Adrenal gland (tissue), 12 donors: ENCODE data around the gene WDR77. TPM values are rescaled to one million over a fixed set of nuclear protein-coding genes. Genes with fewer than 3 reads are reported as not detected.
A peak's percentile ranks its signal among the peaks of the same experiment; 100 is the strongest.

Source experiments
- DNase-seq, 7 donors: peaks; one replicate each; pipeline ENCODE4 v3.0.0-alpha.2; 2019 to 2020
- H3K27ac ChIP-seq, 5 donors: fragments of 200-600 bp; sonication (generic) in 4 of 5; 1 replicate in 3 of 5; 2 replicates in 2 of 5; pipeline versions ENCODE4 v1.5.1 to v1.8.0; 2016 to 2020; ENCODE audit warnings: mild to moderate bottlenecking in 1 of 5
- H3K27me3 ChIP-seq: fragments of 200-600 bp; 2 replicates; pipeline ENCODE4 v1.8.0; 2021
- H3K36me3 ChIP-seq, 2 donors: fragments of 200-600 bp; replicated peaks in 1 of 2; 1 replicate in 1 of 2; 2 replicates in 1 of 2; pipeline versions ENCODE4 v1.5.1 to v1.8.0; 2018 to 2022
- H3K4me1 ChIP-seq, 2 donors: fragments of 200-600 bp; replicated peaks in 1 of 2; 1 replicate in 1 of 2; 2 replicates in 1 of 2; pipeline versions ENCODE4 v1.5.1 to v1.8.0; 2018 to 2021
- H3K4me3 ChIP-seq, 4 donors: fragments of 200-600 bp; sonication (generic) in 3 of 4; one replicate each; pipeline ENCODE4 v1.5.1; 2016 to 2018
- H3K9me3 ChIP-seq, 3 donors: fragments of 200-600 bp; sonication (generic) in 1 of 3; replicated peaks in 1 of 3; 1 replicate in 2 of 3; 2 replicates in 1 of 3; pipeline versions ENCODE4 v1.5.1 to v1.8.0; 2016 to 2021
- CTCF ChIP-seq, 6 experiments: fragments of 450-650 bp in 4 of 6; fragments of 200-600 bp in 2 of 6; sonication (generic) in 1 of 6; IDR thresholded peaks; 1 replicate in 5 of 6; 2 replicates in 1 of 6; pipeline versions ENCODE4 v1.5.1 to v1.8.0; 2016 to 2021; ENCODE audit warnings: antibody characterized with exemption in 6 of 6, mild to moderate bottlenecking in 2 of 6, moderate library complexity in 1 of 6
- POLR2A ChIP-seq, 2 donors: fragments of 450-650 bp; IDR thresholded peaks; one replicate each; pipeline ENCODE4 v1.6.1; 2017; ENCODE audit warnings: antibody characterized with exemption in 2 of 2, mild to moderate bottlenecking in 2 of 2, moderate library complexity in 1 of 2
- WGBS, 4 donors: extraction: QIAGEN DNeasy Blood & Tissue Kit in 2 of 4; methylation state at CpG; one replicate each; pipeline versions ENCODE4 v1.1.5 to v1.1.7; 2013 to 2017; 5-methylcytosine and 5-hydroxymethylcytosine counted together
- intact Hi-C, 2 donors: fragments of 100-400 bp; cut with DNase I; formaldehyde crosslinking; loops; one replicate each; pipeline versions ENCODE4 v1.14.1 to v1.15.0; 2022 to 2023
- polyA plus RNA-seq, 3 donors: library from polyadenylated mRNA; stranded (reverse); fragments of 200-250 nt in 2 of 3; fragments of 350-450 nt in 1 of 3; fragmentation: Illumina TruSeq in 1 of 3; extraction: RNeasy Lipid Tissue Mini Kit (QIAGEN cat#74804) in 1 of 3; gene quantifications; one replicate each; pipeline ENCODE4 v1.2.3, GENCODE V29; 2013 to 2014
- total RNA-seq, 9 donors: library from RNA; depleted of rRNA in 4 of 9; stranded (reverse); fragments of >200 nt in 4 of 9; fragments of 120-200 nt in 1 of 9; fragmentation: NEBNext Ultra II Directional in 1 of 9; extraction: Animal tissue kit (Norgen Biotek cat#: 25700) in 1 of 9; gene quantifications; one replicate each; pipeline versions ENCODE4 v1.1.0 to v1.2.4, GENCODE V29; 2013 to 2023
- donor health status: healthy with polysubstance abuse.
- donor health status: Bipolar disorder and iron deficiency.
- donor health status: DM: yes; HTN: yes; CAD: no.
- donor health status: DM: no; HTN: no; CAD: no.
- donor health status: DM: no; HTN: no; CAD: no.
- donor health status: DM: yes; HTN: yes; CAD: no.

The WDR77 gene
- total and polyA plus RNA-seq, 12 donors = 19.8 to 66.8 (median 28.3) TPM

GRCh38 chr1:111471538-111471937 is 22.5 kb upstream of the WDR77 start:
- 85 to 96% (median 94%) methylated on average over 3 of the region's 3 CpGs for WGBS, 4 donors
- H3K27me3 ChIP-seq = no peaks in the 10 kb centered on the region
- H3K27ac ChIP-seq = peak overlapping the region in 2 of 5 donors; percentile 22 to 55
- DNase-seq = no peak
- intact Hi-C loops = no loop called here
- H3K4me1 ChIP-seq = peaks cover 3 to 17% of the 10 kb centered on the region in 2 donors
- no peak overlapping the region for H3K4me3 ChIP-seq
- peaks cover 0 to 3% of the 10 kb centered on the region in 2 donors for H3K36me3 ChIP-seq
- TF ChIP-seq CTCF (IDR thresholded peaks at IDR 0.05) (no peak), POLR2A (IDR thresholded peaks at IDR 0.05) (no peak)
- H3K9me3 ChIP-seq = no peaks in the 10 kb centered on the region

- intact Hi-C loops = no loop called here
Observed at GRCh38 chr1:111471012-111471411, 22.0 kb upstream of the WDR77 start.

GRCh38 chr1:111470596-111470995 is 21.5 kb upstream of the WDR77 start:
- Histone ChIP-seq H3K4me1 (peaks cover 3 to 8% of the 10 kb centered on the region in 2 donors), H3K4me3 (no peak overlapping the region), H3K27ac (peak overlapping the region in 1 of 5 donors; percentile 51), H3K9me3 (no peaks in the 10 kb centered on the region), H3K36me3 (peaks cover 0 to 3% of the 10 kb centered on the region in 2 donors), H3K27me3 (no peaks in the 10 kb centered on the region)
- 76 to 95% (median 88%) methylated on average over 5 of the region's 5 CpGs for WGBS, 4 donors
- intact Hi-C loops = no loop called here
- no peak for DNase-seq
- TF ChIP-seq POLR2A (IDR thresholded peaks at IDR 0.05) (no peak), CTCF (IDR thresholded peaks at IDR 0.05) (no peak)

More at GRCh38 chr1:111471012-111471411, 22.0 kb upstream of the WDR77 start:
- peak in 5 of 7 donors; percentile 45 to 71 (median 63) for DNase-seq
- whole genome bisulfite sequencing, 4 donors = 35 to 40% (median 37%) methylated on average over 3 of the region's 3 CpGs
- Histone ChIP-seq H3K9me3 (no peaks in the 10 kb centered on the region), H3K4me3 (no peak overlapping the region), H3K27me3 (no peaks in the 10 kb centered on the region), H3K4me1 (peaks cover 3 to 12% of the 10 kb centered on the region in 2 donors), H3K36me3 (peaks cover 0 to 3% of the 10 kb centered on the region in 2 donors), H3K27ac (peak overlapping the region in 2 of 5 donors; percentile 22 to 51)
- TF ChIP-seq CTCF (IDR thresholded peaks at IDR 0.05) (no peak), POLR2A (IDR thresholded peaks at IDR 0.05) (no peak)

- H3K27me3 ChIP-seq = no peaks in the 10 kb centered on the region
- H3K4me3 ChIP-seq = no peak overlapping the region
- peaks cover 3 to 8% of the 10 kb centered on the region in 2 donors for H3K4me1 ChIP-seq
- intact Hi-C loops = no loop called here
- no peak for DNase-seq
- H3K9me3 ChIP-seq = no peaks in the 10 kb centered on the region
- no peak for TF ChIP-seq CTCF (IDR thresholded peaks at IDR 0.05)
- no peak for TF ChIP-seq POLR2A (IDR thresholded peaks at IDR 0.05)
- no peak overlapping the region for H3K27ac ChIP-seq
- peaks cover 0 to 3% of the 10 kb centered on the region in 2 donors for H3K36me3 ChIP-seq
Observed at GRCh38 chr1:111469539-111469938, 20.5 kb upstream of the WDR77 start.
